ENCODE measurements around the gene ELK4. TPM values are rescaled to one million over a fixed set of nuclear protein-coding genes. Genes with fewer than 3 reads are reported as not detected.

Gene ELK4
- total and polyA plus RNA-seq, 2 experiments from 2014 or later, result 5.1 to 19.7 TPM

DNA sequence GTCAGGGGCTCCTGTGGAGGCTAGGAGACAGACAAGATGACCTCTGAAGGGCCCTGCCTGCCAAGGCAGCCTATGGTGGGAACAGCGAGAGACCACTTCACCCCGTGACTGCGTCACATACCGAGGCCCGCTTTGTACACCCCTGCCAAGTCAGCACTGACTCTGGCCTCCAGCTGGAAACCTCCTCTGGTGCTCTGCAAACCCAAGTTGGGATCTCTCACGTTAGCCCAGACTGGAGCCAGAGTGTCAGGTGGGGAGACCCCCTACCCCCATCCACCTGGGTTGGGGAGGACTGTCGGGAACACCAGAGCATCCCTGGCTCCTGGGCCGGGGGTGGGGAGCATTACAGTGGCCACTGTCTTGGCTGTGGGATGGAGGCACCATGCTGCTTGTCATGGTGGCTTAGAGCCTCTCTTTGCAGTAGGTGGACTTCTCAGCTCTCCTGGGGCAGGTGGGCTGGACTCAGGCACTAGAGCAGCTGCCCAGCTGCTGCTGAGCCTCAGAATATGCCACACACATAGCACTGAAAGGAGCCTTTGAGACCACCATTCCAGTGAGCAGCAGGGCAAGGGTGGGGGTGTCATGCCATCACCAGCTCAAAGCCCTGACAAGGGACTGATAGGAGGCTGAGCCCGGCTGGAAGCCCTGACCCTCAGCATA, 50.4 kb downstream of the ELK4 start:
- no peak overlapping the region for H3K4me3 ChIP-seq
- no peaks in the 10 kb centered on the region for H3K79me2 ChIP-seq (replicated peaks; ENCODE audit: insufficient read depth)
- H3K4me3 Mint-ChIP-seq, result no peak overlapping the region
- H3K27me3 ChIP-seq (ENCODE audit: insufficient read depth), result no peaks in the 10 kb centered on the region
- no peaks in the 10 kb centered on the region for H3K9me2 ChIP-seq (ENCODE audit: insufficient read depth)
- no peaks in the 10 kb centered on the region for H3K36me3 Mint-ChIP-seq (ENCODE audit: low read depth)
- no peaks in the 10 kb centered on the region for H3K9me3 Mint-ChIP-seq
- peaks cover 18% of the 10 kb centered on the region for H3K27me3 Mint-ChIP-seq (ENCODE audit: insufficient read depth, low read depth, poor library complexity)
- H3K36me3 ChIP-seq (ENCODE audit: insufficient read depth), result no peaks in the 10 kb centered on the region
- H3K4me1 ChIP-seq (ENCODE audit: insufficient read depth), result no peaks in the 10 kb centered on the region
- no peaks in the 10 kb centered on the region for H4K20me1 ChIP-seq (replicated peaks; ENCODE audit: insufficient read depth)
- no peak overlapping the region for H3K27ac ChIP-seq (ENCODE audit: low read depth)
- no peak overlapping the region for H2AFZ ChIP-seq
- H3K4me1 Mint-ChIP-seq, result peaks cover 15% of the 10 kb centered on the region
- H3K27ac Mint-ChIP-seq, result no peak overlapping the region
- no peak for DNase-seq (ENCODE audit: low spot score)
- TF ChIP-seq, protein P1, sequence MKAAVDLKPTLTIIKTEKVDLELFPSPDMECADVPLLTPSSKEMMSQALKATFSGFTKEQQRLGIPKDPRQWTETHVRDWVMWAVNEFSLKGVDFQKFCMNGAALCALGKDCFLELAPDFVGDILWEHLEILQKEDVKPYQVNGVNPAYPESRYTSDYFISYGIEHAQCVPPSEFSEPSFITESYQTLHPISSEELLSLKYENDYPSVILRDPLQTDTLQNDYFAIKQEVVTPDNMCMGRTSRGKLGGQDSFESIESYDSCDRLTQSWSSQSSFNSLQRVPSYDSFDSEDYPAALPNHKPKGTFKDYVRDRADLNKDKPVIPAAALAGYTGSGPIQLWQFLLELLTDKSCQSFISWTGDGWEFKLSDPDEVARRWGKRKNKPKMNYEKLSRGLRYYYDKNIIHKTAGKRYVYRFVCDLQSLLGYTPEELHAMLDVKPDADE (IDR thresholded peaks at IDR 0.05), result no peak
- TF ChIP-seq, protein P2, sequence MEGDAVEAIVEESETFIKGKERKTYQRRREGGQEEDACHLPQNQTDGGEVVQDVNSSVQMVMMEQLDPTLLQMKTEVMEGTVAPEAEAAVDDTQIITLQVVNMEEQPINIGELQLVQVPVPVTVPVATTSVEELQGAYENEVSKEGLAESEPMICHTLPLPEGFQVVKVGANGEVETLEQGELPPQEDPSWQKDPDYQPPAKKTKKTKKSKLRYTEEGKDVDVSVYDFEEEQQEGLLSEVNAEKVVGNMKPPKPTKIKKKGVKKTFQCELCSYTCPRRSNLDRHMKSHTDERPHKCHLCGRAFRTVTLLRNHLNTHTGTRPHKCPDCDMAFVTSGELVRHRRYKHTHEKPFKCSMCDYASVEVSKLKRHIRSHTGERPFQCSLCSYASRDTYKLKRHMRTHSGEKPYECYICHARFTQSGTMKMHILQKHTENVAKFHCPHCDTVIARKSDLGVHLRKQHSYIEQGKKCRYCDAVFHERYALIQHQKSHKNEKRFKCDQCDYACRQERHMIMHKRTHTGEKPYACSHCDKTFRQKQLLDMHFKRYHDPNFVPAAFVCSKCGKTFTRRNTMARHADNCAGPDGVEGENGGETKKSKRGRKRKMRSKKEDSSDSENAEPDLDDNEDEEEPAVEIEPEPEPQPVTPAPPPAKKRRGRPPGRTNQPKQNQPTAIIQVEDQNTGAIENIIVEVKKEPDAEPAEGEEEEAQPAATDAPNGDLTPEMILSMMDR (conservative IDR thresholded peaks at IDR 0.05; ENCODE audit: low read depth in 2 of 2), result no peak
- ATAC-seq, result no peak
- no peak overlapping the region for H3K4me2 ChIP-seq
- no peaks in the 10 kb centered on the region for H3F3A ChIP-seq (replicated peaks; ENCODE audit: low read depth)

DNA sequence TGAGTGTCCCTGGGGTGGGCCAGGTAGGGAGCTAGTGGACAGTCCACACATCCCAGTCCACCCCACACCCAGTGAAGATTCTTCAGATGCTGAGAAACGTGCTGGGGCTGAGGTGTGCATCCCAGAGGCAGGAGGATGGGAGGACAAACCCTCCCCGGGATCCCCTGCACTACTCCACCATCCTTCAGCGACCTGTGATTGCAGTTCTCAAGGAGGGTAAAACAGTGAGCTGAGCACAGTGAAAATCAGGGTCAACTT, 51.0 kb downstream of the ELK4 start:
- H4K20me1 ChIP-seq (replicated peaks; ENCODE audit: insufficient read depth), result no peaks in the 10 kb centered on the region
- H3K4me1 ChIP-seq (ENCODE audit: insufficient read depth), result no peaks in the 10 kb centered on the region
- no peaks in the 10 kb centered on the region for H3F3A ChIP-seq (replicated peaks; ENCODE audit: low read depth)
- H3K36me3 ChIP-seq (ENCODE audit: insufficient read depth), result no peaks in the 10 kb centered on the region
- Mint-ChIP-seq H3K4me3 (no peak overlapping the region), H3K9me3 (no peaks in the 10 kb centered on the region), H3K36me3 (ENCODE audit: low read depth) (no peaks in the 10 kb centered on the region), H3K27ac (no peak overlapping the region), H3K27me3 (ENCODE audit: insufficient read depth, low read depth, poor library complexity) (peaks cover 18% of the 10 kb centered on the region), H3K4me1 (peaks cover 15% of the 10 kb centered on the region)
- no peak overlapping the region for H3K27ac ChIP-seq (ENCODE audit: low read depth)
- no peak for ATAC-seq
- H3K79me2 ChIP-seq (replicated peaks; ENCODE audit: insufficient read depth), result no peaks in the 10 kb centered on the region
- no peak for DNase-seq (ENCODE audit: low spot score)
- no peak overlapping the region for H3K4me2 ChIP-seq
- TF ChIP-seq EZH2phosphoT487 (IDR thresholded peaks at IDR 0.05; ENCODE audit: unreplicated experiment) (no peak), EZH2 (IDR thresholded peaks at IDR 0.05; ENCODE audit: low read depth, unreplicated experiment) (no peak), ZNF114 (CRISPR knock-in tag; IDR thresholded peaks at IDR 0.05) (no peak)
- TF ChIP-seq, protein P3, sequence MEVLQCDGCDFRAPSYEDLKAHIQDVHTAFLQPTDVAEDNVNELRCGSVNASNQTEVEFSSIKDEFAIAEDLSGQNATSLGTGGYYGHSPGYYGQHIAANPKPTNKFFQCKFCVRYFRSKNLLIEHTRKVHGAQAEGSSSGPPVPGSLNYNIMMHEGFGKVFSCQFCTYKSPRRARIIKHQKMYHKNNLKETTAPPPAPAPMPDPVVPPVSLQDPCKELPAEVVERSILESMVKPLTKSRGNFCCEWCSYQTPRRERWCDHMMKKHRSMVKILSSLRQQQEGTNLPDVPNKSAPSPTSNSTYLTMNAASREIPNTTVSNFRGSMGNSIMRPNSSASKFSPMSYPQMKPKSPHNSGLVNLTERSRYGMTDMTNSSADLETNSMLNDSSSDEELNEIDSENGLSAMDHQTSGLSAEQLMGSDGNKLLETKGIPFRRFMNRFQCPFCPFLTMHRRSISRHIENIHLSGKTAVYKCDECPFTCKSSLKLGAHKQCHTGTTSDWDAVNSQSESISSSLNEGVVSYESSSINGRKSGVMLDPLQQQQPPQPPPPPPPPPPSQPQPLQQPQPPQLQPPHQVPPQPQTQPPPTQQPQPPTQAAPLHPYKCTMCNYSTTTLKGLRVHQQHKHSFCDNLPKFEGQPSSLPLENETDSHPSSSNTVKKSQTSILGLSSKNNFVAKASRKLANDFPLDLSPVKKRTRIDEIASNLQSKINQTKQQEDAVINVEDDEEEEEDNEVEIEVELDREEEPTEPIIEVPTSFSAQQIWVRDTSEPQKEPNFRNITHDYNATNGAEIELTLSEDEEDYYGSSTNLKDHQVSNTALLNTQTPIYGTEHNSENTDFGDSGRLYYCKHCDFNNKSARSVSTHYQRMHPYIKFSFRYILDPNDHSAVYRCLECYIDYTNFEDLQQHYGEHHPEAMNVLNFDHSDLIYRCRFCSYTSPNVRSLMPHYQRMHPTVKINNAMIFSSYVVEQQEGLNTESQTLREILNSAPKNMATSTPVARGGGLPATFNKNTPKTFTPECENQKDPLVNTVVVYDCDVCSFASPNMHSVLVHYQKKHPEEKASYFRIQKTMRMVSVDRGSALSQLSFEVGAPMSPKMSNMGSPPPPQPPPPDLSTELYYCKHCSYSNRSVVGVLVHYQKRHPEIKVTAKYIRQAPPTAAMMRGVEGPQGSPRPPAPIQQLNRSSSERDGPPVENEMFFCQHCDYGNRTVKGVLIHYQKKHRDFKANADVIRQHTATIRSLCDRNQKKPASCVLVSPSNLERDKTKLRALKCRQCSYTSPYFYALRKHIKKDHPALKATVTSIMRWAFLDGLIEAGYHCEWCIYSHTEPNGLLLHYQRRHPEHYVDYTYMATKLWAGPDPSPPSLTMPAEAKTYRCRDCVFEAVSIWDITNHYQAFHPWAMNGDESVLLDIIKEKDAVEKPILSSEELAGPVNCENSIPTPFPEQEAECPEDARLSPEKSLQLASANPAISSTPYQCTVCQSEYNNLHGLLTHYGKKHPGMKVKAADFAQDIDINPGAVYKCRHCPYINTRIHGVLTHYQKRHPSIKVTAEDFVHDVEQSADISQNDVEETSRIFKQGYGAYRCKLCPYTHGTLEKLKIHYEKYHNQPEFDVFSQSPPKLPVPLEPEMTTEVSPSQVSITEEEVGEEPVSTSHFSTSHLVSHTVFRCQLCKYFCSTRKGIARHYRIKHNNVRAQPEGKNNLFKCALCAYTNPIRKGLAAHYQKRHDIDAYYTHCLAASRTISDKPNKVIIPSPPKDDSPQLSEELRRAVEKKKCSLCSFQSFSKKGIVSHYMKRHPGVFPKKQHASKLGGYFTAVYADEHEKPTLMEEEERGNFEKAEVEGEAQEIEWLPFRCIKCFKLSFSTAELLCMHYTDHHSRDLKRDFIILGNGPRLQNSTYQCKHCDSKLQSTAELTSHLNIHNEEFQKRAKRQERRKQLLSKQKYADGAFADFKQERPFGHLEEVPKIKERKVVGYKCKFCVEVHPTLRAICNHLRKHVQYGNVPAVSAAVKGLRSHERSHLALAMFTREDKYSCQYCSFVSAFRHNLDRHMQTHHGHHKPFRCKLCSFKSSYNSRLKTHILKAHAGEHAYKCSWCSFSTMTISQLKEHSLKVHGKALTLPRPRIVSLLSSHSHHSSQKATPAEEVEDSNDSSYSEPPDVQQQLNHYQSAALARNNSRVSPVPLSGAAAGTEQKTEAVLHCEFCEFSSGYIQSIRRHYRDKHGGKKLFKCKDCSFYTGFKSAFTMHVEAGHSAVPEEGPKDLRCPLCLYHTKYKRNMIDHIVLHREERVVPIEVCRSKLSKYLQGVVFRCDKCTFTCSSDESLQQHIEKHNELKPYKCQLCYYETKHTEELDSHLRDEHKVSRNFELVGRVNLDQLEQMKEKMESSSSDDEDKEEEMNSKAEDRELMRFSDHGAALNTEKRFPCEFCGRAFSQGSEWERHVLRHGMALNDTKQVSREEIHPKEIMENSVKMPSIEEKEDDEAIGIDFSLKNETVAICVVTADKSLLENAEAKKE (CRISPR knock-in tag; IDR thresholded peaks at IDR 0.05), result no peak
- TF ChIP-seq, protein P1 (IDR thresholded peaks at IDR 0.05), result no peak
- H3K4me3 ChIP-seq, result no peak overlapping the region
- no peak overlapping the region for H2AFZ ChIP-seq
- no peaks in the 10 kb centered on the region for H3K27me3 ChIP-seq (ENCODE audit: insufficient read depth)
- no peaks in the 10 kb centered on the region for H3K9me2 ChIP-seq (ENCODE audit: insufficient read depth)

Measured in GM23338 (cell line).